ENCODE measurements around the gene TSKU.
A peak's percentile ranks its signal among the peaks of the same experiment; 100 is the strongest.

The TSKU gene

DNA sequence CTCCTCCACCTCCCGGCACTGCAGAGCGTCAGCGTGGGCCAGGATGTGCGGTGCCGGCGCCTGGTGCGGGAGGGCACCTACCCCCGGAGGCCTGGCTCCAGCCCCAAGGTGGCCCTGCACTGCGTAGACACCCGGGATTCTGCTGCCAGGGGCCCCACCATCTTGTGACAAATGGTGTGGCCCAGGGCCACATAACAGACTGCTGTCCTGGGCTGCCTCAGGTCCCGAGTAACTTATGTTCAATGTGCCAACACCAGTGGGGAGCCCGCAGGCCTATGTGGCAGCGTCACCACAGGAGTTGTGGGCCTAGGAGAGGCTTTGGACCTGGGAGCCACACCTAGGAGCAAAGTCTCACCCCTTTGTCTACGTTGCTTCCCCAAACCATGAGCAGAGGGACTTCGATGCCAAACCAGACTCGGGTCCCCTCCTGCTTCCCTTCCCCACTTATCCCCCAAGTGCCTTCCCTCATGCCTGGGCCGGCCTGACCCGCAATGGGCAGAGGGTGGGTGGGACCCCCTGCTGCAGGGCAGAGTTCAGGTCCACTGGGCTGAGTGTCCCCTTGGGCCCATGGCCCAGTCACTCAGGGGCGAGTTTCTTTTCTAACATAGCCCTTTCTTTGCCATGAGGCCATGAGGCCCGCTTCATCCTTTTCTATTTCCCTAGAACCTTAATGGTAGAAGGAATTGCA is 13.5 kb downstream of the TSKU start:
- Histone ChIP-seq H3K4me3 (ENCODE audit: low read depth, low read length) (no peak overlapping the region), H3K36me3 (ENCODE audit: control insufficient read depth, insufficient read depth, low read length) (no peaks in the 10 kb centered on the region), H2AFZ (no peak overlapping the region), H3K4me1 (peaks cover 3% of the 10 kb centered on the region), H3K9ac (no peak overlapping the region), H3K27ac (no peak overlapping the region), H3K79me2 (peaks cover 6% of the 10 kb centered on the region), H3K4me2 (ENCODE audit: low read length) (no peak overlapping the region), H3K27me3 (ENCODE audit: control insufficient read depth, insufficient read depth, low read length) (no peaks in the 10 kb centered on the region), H3K9me3 (ENCODE audit: control insufficient read depth, low read length) (no peaks in the 10 kb centered on the region)
- TF ChIP-seq, protein P1, sequence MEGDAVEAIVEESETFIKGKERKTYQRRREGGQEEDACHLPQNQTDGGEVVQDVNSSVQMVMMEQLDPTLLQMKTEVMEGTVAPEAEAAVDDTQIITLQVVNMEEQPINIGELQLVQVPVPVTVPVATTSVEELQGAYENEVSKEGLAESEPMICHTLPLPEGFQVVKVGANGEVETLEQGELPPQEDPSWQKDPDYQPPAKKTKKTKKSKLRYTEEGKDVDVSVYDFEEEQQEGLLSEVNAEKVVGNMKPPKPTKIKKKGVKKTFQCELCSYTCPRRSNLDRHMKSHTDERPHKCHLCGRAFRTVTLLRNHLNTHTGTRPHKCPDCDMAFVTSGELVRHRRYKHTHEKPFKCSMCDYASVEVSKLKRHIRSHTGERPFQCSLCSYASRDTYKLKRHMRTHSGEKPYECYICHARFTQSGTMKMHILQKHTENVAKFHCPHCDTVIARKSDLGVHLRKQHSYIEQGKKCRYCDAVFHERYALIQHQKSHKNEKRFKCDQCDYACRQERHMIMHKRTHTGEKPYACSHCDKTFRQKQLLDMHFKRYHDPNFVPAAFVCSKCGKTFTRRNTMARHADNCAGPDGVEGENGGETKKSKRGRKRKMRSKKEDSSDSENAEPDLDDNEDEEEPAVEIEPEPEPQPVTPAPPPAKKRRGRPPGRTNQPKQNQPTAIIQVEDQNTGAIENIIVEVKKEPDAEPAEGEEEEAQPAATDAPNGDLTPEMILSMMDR (IDR thresholded peaks at IDR 0.05) = no peak

DNA sequence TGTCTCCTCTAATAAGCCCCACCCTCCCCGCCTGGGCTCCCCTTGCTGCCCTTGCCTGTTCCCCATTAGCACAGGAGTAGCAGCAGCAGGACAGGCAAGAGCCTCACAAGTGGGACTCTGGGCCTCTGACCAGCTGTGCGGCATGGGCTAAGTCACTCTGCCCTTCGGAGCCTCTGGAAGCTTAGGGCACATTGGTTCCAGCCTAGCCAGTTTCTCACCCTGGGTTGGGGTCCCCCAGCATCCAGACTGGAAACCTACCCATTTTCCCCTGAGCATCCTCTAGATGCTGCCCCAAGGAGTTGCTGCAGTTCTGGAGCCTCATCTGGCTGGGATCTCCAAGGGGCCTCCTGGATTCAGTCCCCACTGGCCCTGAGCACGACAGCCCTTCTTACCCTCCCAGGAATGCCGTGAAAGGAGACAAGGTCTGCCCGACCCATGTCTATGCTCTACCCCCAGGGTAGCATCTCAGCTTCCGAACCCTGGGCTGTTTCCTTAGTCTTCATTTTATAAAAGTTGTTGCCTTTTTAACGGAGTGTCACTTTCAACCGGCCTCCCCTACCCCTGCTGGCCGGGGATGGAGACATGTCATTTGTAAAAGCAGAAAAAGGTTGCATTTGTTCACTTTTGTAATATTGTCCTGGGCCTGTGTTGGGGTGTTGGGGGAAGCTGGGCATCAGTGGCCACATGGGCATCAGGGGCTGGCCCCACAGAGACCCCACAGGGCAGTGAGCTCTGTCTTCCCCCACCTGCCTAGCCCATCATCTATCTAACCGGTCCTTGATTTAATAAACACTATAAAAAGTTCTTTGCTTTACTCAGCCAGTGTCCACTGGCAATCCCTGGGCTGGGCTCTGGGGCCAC is 14.4 kb downstream of the TSKU start:
- no peaks in the 10 kb centered on the region for H3K27me3 ChIP-seq (ENCODE audit: control insufficient read depth, insufficient read depth, low read length)
- TF ChIP-seq, protein P1 (IDR thresholded peaks at IDR 0.05) = no peak
- H3K27ac ChIP-seq = no peak overlapping the region
- no peak overlapping the region for H2AFZ ChIP-seq
- peaks cover 6% of the 10 kb centered on the region for H3K79me2 ChIP-seq
- peaks cover 3% of the 10 kb centered on the region for H3K4me1 ChIP-seq
- no peaks in the 10 kb centered on the region for H3K9me3 ChIP-seq (ENCODE audit: control insufficient read depth, low read length)
- H3K4me3 ChIP-seq (ENCODE audit: low read depth, low read length) = no peak overlapping the region
- no peaks in the 10 kb centered on the region for H3K36me3 ChIP-seq (ENCODE audit: control insufficient read depth, insufficient read depth, low read length)
- no peak overlapping the region for H3K4me2 ChIP-seq (ENCODE audit: low read length)
- no peak overlapping the region for H3K9ac ChIP-seq

DNA sequence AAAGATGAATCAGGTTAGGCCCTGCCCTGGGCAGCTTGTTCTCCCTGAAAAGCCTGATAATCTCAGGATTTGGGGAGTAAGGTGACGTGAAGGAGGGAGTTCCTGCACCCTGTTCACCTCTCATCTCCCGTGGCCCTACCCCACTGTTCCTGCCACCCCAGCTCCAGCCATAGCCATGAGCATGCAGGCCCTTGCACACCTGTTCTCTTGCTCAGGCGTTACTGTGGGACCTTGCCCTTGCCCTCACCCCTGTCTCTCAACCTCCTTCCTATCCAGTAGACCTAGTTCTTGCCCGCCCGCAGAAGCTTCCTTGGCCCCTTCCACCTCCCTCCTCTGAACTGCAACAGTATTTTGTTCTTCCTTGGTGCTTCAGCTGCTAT is 15.0 kb downstream of the TSKU start:
- H3K4me2 ChIP-seq (ENCODE audit: low read length) = no peak overlapping the region
- no peak overlapping the region for H3K27ac ChIP-seq
- H3K79me2 ChIP-seq = peaks cover under 1% of the 10 kb centered on the region
- no peaks in the 10 kb centered on the region for H3K36me3 ChIP-seq (ENCODE audit: control insufficient read depth, insufficient read depth, low read length)
- no peak overlapping the region for H3K4me3 ChIP-seq (ENCODE audit: low read depth, low read length)
- TF ChIP-seq, protein P1 (IDR thresholded peaks at IDR 0.05) = no peak
- no peaks in the 10 kb centered on the region for H3K27me3 ChIP-seq (ENCODE audit: control insufficient read depth, insufficient read depth, low read length)
- H2AFZ ChIP-seq = no peak overlapping the region
- H3K9ac ChIP-seq = no peak overlapping the region
- peaks cover 3% of the 10 kb centered on the region for H3K4me1 ChIP-seq
- no peaks in the 10 kb centered on the region for H3K9me3 ChIP-seq (ENCODE audit: control insufficient read depth, low read length)

DNA sequence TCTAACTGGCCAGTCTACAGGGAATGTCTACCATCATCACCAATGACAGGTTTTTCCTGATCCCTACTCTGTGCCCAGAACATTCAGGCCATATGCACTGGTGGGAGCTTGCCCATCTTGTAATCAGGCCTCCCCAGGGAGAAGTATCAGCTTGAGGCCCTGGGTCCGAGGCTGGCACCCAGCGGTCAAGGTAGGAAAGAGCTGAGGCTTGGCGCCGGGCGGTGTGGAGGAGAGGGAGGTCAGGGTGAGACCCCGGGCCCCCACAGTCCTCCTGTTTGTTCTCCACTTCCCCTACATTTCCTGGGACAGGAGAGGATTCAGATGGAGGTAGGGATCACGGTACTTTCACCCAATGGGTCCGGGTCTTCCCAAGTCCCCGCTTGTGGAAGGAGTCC is 15.5 kb downstream of the TSKU start:
- no peak overlapping the region for H3K27ac ChIP-seq
- H3K79me2 ChIP-seq = no peaks in the 10 kb centered on the region
- no peak overlapping the region for H3K9ac ChIP-seq
- H3K9me3 ChIP-seq (ENCODE audit: control insufficient read depth, low read length) = no peaks in the 10 kb centered on the region
- H3K4me3 ChIP-seq (ENCODE audit: low read depth, low read length) = no peak overlapping the region
- H3K4me2 ChIP-seq (ENCODE audit: low read length) = no peak overlapping the region
- no peaks in the 10 kb centered on the region for H3K36me3 ChIP-seq (ENCODE audit: control insufficient read depth, insufficient read depth, low read length)
- peaks cover 3% of the 10 kb centered on the region for H3K4me1 ChIP-seq
- no peaks in the 10 kb centered on the region for H3K27me3 ChIP-seq (ENCODE audit: control insufficient read depth, insufficient read depth, low read length)
- TF ChIP-seq, protein P1 (IDR thresholded peaks at IDR 0.05) = no peak
- peak overlapping the region; percentile 64 for H2AFZ ChIP-seq
